Measurements from ENCODE around the gene F5.
A peak's percentile ranks its signal among the peaks of the same experiment; 100 is the strongest.

F5 gene

GRCh38 chr1:169608226-169608625 is 21.9 kb upstream of the F5 start:
- no peak for TF ChIP-seq CTCF (IDR thresholded peaks at IDR 0.05; ENCODE audit: low read depth, low read length, missing control alignments)
- DNase-seq (ENCODE audit: low read depth), result no peak
- H3K4me3 ChIP-seq (ENCODE audit: low read depth, low read length), result no peak overlapping the region

GRCh38 chr1:169604781-169605560 is 18.7 kb upstream of the F5 start:
- no peak overlapping the region for H3K4me3 ChIP-seq (ENCODE audit: low read depth, low read length)
- TF ChIP-seq CTCF (IDR thresholded peaks at IDR 0.05; ENCODE audit: low read depth, low read length, missing control alignments), result no peak
- DNase-seq (ENCODE audit: low read depth), result no peak

GRCh38 chr1:169601096-169601881 is 15.0 kb upstream of the F5 start:
- DNase-seq (ENCODE audit: low read depth), result no peak
- TF ChIP-seq CTCF (IDR thresholded peaks at IDR 0.05; ENCODE audit: low read depth, low read length, missing control alignments), result peak; percentile 45
- H3K4me3 ChIP-seq (ENCODE audit: low read depth, low read length), result no peak overlapping the region

GRCh38 chr1:169595764-169596711 is 9.8 kb upstream of the F5 start:
- no peak for DNase-seq (ENCODE audit: low read depth)
- TF ChIP-seq CTCF (IDR thresholded peaks at IDR 0.05; ENCODE audit: low read depth, low read length, missing control alignments), result no peak
- no peak overlapping the region for H3K4me3 ChIP-seq (ENCODE audit: low read depth, low read length)

- TF ChIP-seq CTCF (IDR thresholded peaks at IDR 0.05; ENCODE audit: low read depth, low read length, missing control alignments), result no peak
- no peak for DNase-seq (ENCODE audit: low read depth)
These were observed 8.1 kb upstream of the F5 start for GRCh38 chr1:169594391-169594790.

GRCh38 chr1:169590932-169591331 is 4.7 kb upstream of the F5 start:
- no peak for TF ChIP-seq CTCF (IDR thresholded peaks at IDR 0.05; ENCODE audit: low read depth, low read length, missing control alignments)
- no peak overlapping the region for H3K4me3 ChIP-seq (ENCODE audit: low read depth, low read length)
- no peak for DNase-seq (ENCODE audit: low read depth)

More at GRCh38 chr1:169594391-169594790, 8.1 kb upstream of the F5 start:
- H3K4me3 ChIP-seq (ENCODE audit: low read depth, low read length), result no peak overlapping the region

Measured in GM12864 (cell line).